Fibroblast of pulmonary artery (primary cell): ENCODE results near the gene AKAP13.

ENCODE experiments used
- DNase-seq: peaks from one replicate; pipeline ENCODE4 v3.0.0-alpha.2; 2010; ENCODE audit warnings: low read depth
- H3K4me3 ChIP-seq: replicated peaks from 2 replicates; pipeline ENCODE4 v1.5.1; 2011; ENCODE audit warnings: low read depth, mild to moderate bottlenecking, control low read depth, low read length, moderate library complexity
- CTCF ChIP-seq: IDR thresholded peaks from 2 replicates; pipeline ENCODE4 v1.5.1; 2011; ENCODE audit warnings: mild to moderate bottlenecking, control low read depth, low read length, inconsistent platforms; ENCODE audit errors: missing control alignments

AKAP13 gene

GRCh38 chr15:85542488-85542887 is 162.1 kb downstream of the AKAP13 start:
- no peak for DNase-seq
- no peak overlapping the region for H3K4me3 ChIP-seq
- TF ChIP-seq CTCF: no peak

GRCh38 chr15:85542895-85543331 is 162.5 kb downstream of the AKAP13 start:
- TF ChIP-seq CTCF: no peak
- DNase-seq: no peak
- H3K4me3 ChIP-seq: no peak overlapping the region

- DNase-seq: no peak
- TF ChIP-seq CTCF: no peak
- H3K4me3 ChIP-seq: no peak overlapping the region
Measured at GRCh38 chr15:85543741-85544155, 163.3 kb downstream of the AKAP13 start.

GRCh38 chr15:85545185-85545584 is 164.8 kb downstream of the AKAP13 start:
- no peak overlapping the region for H3K4me3 ChIP-seq
- no peak for TF ChIP-seq CTCF
- DNase-seq: peak; percentile 88

- peak; percentile 26 for DNase-seq
- no peak for TF ChIP-seq CTCF
- no peak overlapping the region for H3K4me3 ChIP-seq
Measured at GRCh38 chr15:85545752-85546151, 165.3 kb downstream of the AKAP13 start.

GRCh38 chr15:85547386-85547785 is 167.0 kb downstream of the AKAP13 start:
- no peak overlapping the region for H3K4me3 ChIP-seq
- DNase-seq: no peak
- no peak for TF ChIP-seq CTCF

GRCh38 chr15:85550283-85550682 is 169.9 kb downstream of the AKAP13 start:
- H3K4me3 ChIP-seq: no peak overlapping the region
- no peak for DNase-seq
- TF ChIP-seq CTCF: no peak
